K562 (cell line): Measurements from ENCODE around the gene HKDC1. TPM values are rescaled to one million over a fixed set of nuclear protein-coding genes. Genes with fewer than 3 reads are reported as not detected.

Source experiments
- ATF3 ChIP-seq, 2 experiments: fragments of 450-650 bp in 1 of 2; sonication (generic) in 1 of 2; formaldehyde crosslinking in 1 of 2; IDR thresholded peaks in 1 of 2; conservative IDR thresholded peaks in 1 of 2; 2 replicates each; pipeline versions ENCODE4 v1.6.1 to v1.8.1; 2016 to 2023; ENCODE audit warnings: mild to moderate bottlenecking in 2 of 2, moderate library complexity in 2 of 2, inconsistent platforms in 1 of 2, missing genetic modification reagents in 1 of 2
- ATF7 ChIP-seq: fragments of 450-650 bp; IDR thresholded peaks from 2 replicates; pipeline ENCODE4 v1.7.1; 2014; ENCODE audit warnings: mild to moderate bottlenecking, moderate library complexity
- ELF4 ChIP-seq: fragments of 450-650 bp; formaldehyde crosslinking; IDR thresholded peaks from 2 replicates; pipeline ENCODE4 v1.4.0; 2022; ENCODE audit warnings: missing genetic modification characterization
- GMEB1 ChIP-seq: fragments of 250-450 bp; sonication (Bioruptor Pico); IDR thresholded peaks from 2 replicates; pipeline ENCODE4 v1.4.0; 2020; ENCODE audit warnings: mild to moderate bottlenecking
- HBP1 ChIP-seq: fragments of 450-650 bp; formaldehyde crosslinking; IDR thresholded peaks from 2 replicates; pipeline ENCODE4 v1.4.0; 2022; ENCODE audit warnings: missing genetic modification characterization
- LEF1 ChIP-seq: fragments of 450-650 bp; IDR thresholded peaks from 2 replicates; pipeline ENCODE4 v1.6.1; 2016; ENCODE audit warnings: mild to moderate bottlenecking
- NR2C2 ChIP-seq, 2 experiments: fragments of 200-800 bp in 1 of 2; sonication (Bioruptor generic) in 1 of 2; sonication (generic) in 1 of 2; formaldehyde crosslinking in 1 of 2; IDR thresholded peaks; 2 replicates each; pipeline versions ENCODE4 v1.6.1 to v1.8.0; 2016 to 2022; ENCODE audit warnings: mild to moderate bottlenecking in 1 of 2, missing compliant biosample characterization in 1 of 2, missing genetic modification characterization in 1 of 2, missing genetic modification reagents in 1 of 2
- PRPF4 ChIP-seq: fragments of 200-400 bp; formaldehyde crosslinking; IDR thresholded peaks from one replicate; pipeline ENCODE4 v1.6.1; 2017; ENCODE audit warnings: low read length, low read depth, mild to moderate bottlenecking; ENCODE audit not compliant: insufficient read depth, poor library complexity, severe bottlenecking
- TSC22D4 ChIP-seq: fragments of 450-650 bp; IDR thresholded peaks from 2 replicates; pipeline ENCODE4 v1.6.1; 2016; ENCODE audit warnings: missing genetic modification characterization, missing biosample characterization, control low read depth
- USF1 ChIP-seq: sonication (generic); formaldehyde crosslinking; IDR thresholded peaks from 2 replicates; pipeline ENCODE4 v1.9.0; 2022; ENCODE audit warnings: mild to moderate bottlenecking, missing genetic modification reagents
- ZBTB26 ChIP-seq: fragments of 450-650 bp; formaldehyde crosslinking; IDR thresholded peaks from 2 replicates; pipeline ENCODE4 v1.4.0; 2022; ENCODE audit warnings: missing genetic modification characterization
- ZNF589 ChIP-seq: fragments of 200-800 bp; sonication (Bioruptor generic); IDR thresholded peaks from 2 replicates; pipeline ENCODE4 v1.6.1; 2016; ENCODE audit warnings: low read depth, missing genetic modification characterization, missing compliant biosample characterization
- polyA plus RNA-seq, 8 experiments: library from polyadenylated mRNA; depleted of rRNA in 4 of 8; stranded (reverse) in 5 of 8; unstranded in 3 of 8; fragments of >200 nt; fragmentation: Nextera tagmentation in 2 of 8; fragmentation: Illumina TruSeq in 1 of 8; extraction: Ambion mirVana in 2 of 8; extraction: Trizol in 1 of 8; gene quantifications; 2 replicates each; pipeline versions ENCODE4 v1.2.1 to v1.2.3, GENCODE V29; 2011 to 2014; ENCODE audit warnings: inconsistent platforms in 1 of 8, missing spikeins in 1 of 8
- total RNA-seq, 7 experiments: library from RNA; depleted of rRNA in 6 of 7; stranded (reverse); fragments of >200 nt in 6 of 7; fragmentation: Illumina TruSeq in 2 of 7; extraction: Trizol in 2 of 7; gene quantifications; 2 replicates each; pipeline versions ENCODE4 v1.2.1 to v1.2.3, GENCODE V29; 2011 to 2021; ENCODE audit warnings: low replicate concordance in 1 of 7

The HKDC1 gene
- total and polyA plus RNA-seq, 9 of the 15 experiments (the other 6 are each of a cell fraction or from before 2014, with no cell fraction given) = 0.04 to 0.22 (median 0.11) TPM; not detected in 5

GRCh38 chr10:69201045-69201444 lies 19.1 kb upstream of the HKDC1 start (continued):
- TF ChIP-seq NR2C2 (CRISPR knock-in tag; IDR thresholded peaks at IDR 0.05) = no peak
- peak; percentile 34; the same call in 1 of the 2 replicates for TF ChIP-seq NR2C2 (tag; IDR thresholded peaks at IDR 0.05)
- TF ChIP-seq USF1 (CRISPR knock-in tag) = no peak
- TF ChIP-seq ATF3 (IDR thresholded peaks at IDR 0.05) = peak; percentile 61; the same call in 1 of the 2 replicates
- no peak for TF ChIP-seq ATF3 (CRISPR knock-in tag; conservative IDR thresholded peaks at IDR 0.05)
- peak; percentile 82; the same call in 1 of the 2 replicates for TF ChIP-seq ZBTB26 (CRISPR knock-in tag)
- peak; percentile 67; the same call in 1 of the 2 replicates for TF ChIP-seq ELF4
- no peak for TF ChIP-seq LEF1
- TF ChIP-seq ZNF589 (CRISPR knock-in tag) = peak; percentile 87
- TF ChIP-seq ATF7 = peak; percentile 50
- no peak for TF ChIP-seq TSC22D4 (tag)
- TF ChIP-seq PRPF4 = no peak
- peak; percentile 70; the same call in 1 of the 2 replicates for TF ChIP-seq HBP1
- TF ChIP-seq GMEB1 (CRISPR knock-in tag) = no peak
